Stimulated activated CD4-positive, alpha-beta T cell treated with anti-CD3 and anti-CD28 coated beads, Interleukin-1b, Interleukin-23, amount 100 ng/mL, for 4 hours (primary cell): ENCODE data around the gene ACBD6.

Experiments used
- DNase-seq, 2 donors: peaks; one replicate each; pipeline ENCODE4 v3.0.0-alpha.2; 2020; ENCODE audit warnings: low read depth in 2 of 2

The ACBD6 gene

GRCh38 chr1:180270530-180271271, 231.7 kb downstream of the ACBD6 start:
- no peak for DNase-seq

DNA sequence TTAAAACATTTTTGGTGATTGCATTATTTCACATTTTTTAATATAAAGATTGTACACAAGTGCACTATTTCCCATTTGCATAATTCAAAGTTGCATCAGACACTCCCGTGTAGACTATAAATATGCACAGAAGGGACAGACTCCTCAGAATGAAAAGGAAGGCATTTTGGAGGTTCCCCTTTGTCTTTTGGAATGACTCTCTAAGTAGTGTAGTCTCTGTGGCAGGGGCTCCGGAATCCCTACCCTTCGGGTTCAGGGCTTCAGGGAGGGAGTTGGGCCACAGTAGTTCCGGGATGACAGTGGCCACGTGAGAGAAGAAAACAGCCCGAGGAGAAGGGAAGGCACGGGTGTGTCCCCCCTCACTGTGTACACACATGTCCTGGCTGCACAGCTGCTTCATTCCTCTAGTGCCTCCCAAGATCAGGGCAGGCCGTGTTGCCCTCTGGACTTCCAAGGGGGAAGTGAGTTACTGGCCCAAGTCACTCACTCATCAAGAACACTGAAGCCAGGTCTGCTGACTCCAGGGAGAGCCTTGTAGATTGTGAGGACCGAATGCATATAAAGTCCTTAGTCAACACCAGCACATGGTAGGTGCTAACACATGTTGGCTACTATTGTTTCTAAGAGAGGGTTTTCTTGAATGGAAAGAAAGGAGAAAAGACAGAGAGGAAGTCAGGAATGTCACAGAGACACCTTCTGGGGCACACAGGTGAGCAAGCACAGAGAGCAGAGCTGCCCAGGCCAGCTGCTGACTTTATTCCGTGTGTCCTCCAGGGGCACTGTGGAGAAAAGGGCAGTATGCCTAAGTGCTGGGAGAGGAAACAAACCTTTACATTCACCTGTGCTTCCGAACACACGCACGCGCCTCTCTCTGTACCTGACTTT, 232.5 kb downstream of the ACBD6 start:
- DNase-seq: no peak

GRCh38 chr1:180268556-180269075, 233.8 kb downstream of the ACBD6 start:
- DNase-seq: no peak

DNA sequence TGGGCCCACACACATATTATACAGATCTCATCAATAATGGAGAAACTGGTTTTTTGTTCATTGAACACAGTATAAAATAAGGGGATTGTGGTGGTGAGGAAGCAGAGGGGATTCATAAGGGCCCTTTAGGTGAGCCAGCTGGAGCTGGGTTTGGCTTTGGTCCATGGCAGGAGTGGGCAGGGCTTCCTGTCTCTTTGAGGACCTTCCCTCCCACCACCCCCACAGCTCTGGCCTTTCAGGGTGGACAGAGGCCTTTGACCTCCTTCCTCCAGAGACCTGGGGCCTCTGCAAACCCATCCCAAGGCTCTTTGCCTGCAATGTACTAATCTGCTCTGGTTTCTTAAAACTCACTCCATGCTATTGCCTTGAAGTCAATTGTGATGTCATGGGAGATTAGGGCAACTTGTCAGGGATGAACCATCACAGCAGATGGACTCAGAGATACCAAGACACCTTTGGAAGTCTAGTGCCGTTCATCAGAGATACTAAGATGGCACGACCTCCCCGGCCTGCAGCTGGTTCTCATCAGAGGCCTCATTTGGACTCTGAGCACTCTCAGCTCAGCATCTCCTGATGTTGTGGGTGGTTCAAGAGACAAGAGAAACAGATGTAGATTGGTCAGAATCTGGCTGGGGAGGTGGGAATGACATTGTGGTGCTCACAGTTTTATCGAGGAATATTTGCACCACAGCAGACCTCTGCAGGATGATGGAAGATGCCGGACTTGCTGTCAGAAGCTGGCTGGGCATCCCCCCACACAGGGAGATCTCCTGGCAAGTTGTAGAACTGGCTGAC, 234.4 kb downstream of the ACBD6 start:
- DNase-seq: no peak

- DNase-seq: no peak
These were observed 235.2 kb downstream of the ACBD6 start for GRCh38 chr1:180267211-180267561.

GRCh38 chr1:180266275-180267210, 235.8 kb downstream of the ACBD6 start:
- DNase-seq: no peak

- DNase-seq: no peak
These were observed 236.5 kb downstream of the ACBD6 start for GRCh38 chr1:180265871-180266270.

DNA sequence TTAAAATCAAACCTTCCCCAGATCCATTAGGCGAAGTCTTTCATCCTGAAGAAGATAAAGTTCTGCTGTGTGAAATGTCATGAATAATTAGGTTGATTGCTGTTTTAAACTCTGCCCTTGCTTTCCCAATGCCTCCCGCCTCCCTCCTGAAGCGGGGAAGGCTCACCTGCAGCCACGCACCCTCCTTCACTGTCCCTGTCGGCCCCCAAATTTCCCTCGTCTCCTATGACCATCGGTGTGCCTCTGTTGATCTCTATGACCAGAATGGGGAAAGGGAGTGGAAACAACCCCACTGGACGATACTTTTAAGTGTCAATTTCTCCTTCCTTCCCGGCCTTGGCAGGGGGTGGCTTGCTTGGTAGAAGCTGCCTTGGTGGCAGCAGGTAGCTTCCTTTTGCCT, 237.2 kb downstream of the ACBD6 start:
- DNase-seq: no peak

GRCh38 chr1:180264595-180264994, 237.8 kb downstream of the ACBD6 start:
- no peak for DNase-seq

GRCh38 chr1:180262628-180263488, 239.5 kb downstream of the ACBD6 start:
- DNase-seq: no peak

DNA sequence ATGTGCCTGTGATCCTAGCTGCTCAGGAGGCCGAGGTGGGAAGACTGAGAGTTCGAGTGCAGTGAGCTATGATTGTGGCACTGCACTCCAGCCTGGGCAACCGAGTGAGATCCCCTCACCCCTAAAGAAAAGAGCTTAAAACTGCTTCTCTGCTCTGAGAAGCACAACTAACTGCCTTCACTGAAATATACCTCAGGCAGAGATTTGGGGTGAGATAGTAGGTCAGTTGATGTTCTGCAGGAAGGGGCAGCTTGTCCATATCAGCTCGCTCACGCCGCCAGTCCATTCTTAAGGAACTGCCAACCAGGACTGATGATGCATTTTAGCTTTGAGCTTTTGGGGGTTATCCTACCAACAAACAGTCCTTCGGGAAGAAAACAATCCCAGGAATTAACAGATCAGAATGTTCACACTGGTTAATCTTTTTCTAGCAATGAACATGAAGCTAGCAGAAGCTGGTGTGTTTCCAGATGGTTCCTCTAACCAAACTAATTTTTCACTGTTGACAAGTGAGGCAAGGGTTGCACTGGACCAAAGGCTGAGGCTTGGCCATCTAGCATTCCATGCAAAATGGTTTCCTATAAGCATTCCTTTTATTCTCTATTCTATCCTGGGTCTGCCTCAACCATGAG, 240.7 kb downstream of the ACBD6 start:
- DNase-seq: no peak

GRCh38 chr1:180261030-180261429, 241.3 kb downstream of the ACBD6 start:
- no peak for DNase-seq

DNA sequence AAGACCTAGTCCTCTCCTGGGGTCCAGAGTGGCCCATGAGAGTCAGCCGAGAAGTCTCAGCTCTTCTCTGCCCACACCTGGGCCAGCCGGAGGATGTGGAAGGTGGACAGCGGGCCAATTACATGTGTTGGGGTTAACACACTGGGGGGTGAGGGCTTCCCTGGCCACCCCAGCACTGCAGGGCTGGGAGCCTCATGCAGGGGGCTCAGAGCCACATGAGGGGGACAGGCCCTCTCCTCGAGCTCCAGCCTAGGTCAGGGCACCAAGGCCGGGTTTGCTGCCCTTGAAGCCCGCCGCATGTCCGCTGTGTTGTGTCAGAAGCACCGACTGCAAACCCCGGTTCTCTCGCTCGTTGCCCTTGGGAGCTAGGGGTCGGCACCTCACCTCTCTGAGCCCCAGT, 241.8 kb downstream of the ACBD6 start:
- DNase-seq: no peak

GRCh38 chr1:180259431-180260338, 242.7 kb downstream of the ACBD6 start:
- no peak for DNase-seq

GRCh38 chr1:180258935-180259334, 243.4 kb downstream of the ACBD6 start:
- no peak for DNase-seq

- no peak for DNase-seq
These were observed 244.1 kb downstream of the ACBD6 start for GRCh38 chr1:180258290-180258689.

DNA sequence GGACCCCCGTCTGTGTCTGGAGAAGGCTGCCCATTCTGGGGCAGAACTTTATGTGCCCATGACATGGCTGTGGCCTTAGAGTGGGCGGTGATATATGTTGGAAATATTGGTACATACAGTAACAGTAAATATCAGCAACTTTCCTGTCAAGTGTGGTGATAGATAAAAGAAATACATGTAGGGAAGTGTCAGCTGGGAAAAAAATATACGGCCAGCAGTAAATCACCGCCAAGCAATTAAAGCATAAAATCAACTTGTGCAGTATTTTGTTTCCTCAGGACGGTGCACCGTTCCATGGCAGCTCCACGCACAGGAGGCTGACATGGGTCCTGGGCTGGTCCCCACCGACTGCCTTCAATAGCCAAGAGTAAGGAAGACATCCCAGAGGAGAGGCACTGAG, 244.9 kb downstream of the ACBD6 start:
- DNase-seq: no peak

DNA sequence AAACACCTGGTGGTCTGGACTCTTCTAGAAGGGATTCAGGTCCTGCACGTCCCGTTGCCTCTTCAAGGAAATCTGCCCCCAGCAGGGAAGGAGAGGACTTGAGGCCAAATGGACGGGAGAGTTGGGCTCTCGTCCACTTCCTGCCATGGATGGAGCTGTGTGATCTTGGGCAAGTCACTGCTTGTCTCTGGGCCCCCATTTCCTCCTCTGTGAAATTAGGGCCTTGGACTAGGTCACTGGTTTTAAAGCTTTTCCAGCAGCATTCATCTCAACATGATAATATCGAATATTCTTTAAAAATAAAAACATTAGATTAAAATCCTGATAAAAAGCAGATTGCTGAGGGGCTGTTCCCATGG, 245.4 kb downstream of the ACBD6 start:
- DNase-seq: no peak
